HG03354 (cell line): ENCODE data around the gene KIF26B.

Experiments
- ATAC-seq: cut with Tn5 transposase; IDR thresholded peaks from one replicate; pipeline ENCODE4 v1.9.1; 2021; ENCODE audit warnings: mild to moderate bottlenecking; ENCODE audit not compliant: unreplicated experiment, poor library complexity, severe bottlenecking

Gene KIF26B

DNA sequence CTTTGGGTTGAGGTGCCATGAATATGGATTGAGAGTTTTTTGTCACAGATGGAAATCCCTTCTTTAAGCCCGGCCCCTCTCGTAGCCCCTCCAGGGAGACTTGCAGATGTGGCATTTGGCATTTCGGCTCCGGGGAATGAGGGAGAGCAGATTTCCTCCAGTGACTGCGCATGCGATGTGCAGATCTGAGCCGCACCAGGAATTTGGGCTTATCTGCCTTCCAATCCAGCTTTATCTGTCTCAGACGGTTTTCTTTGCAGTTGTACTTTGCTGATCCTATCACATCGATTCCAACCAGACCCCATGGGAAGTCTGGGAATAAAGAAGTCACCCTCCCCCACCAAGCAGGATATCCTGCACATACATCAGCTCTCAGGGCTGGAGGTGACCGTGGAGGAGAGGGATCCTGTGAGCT, 11.7 kb downstream of the KIF26B start:
- ATAC-seq = no peak

DNA sequence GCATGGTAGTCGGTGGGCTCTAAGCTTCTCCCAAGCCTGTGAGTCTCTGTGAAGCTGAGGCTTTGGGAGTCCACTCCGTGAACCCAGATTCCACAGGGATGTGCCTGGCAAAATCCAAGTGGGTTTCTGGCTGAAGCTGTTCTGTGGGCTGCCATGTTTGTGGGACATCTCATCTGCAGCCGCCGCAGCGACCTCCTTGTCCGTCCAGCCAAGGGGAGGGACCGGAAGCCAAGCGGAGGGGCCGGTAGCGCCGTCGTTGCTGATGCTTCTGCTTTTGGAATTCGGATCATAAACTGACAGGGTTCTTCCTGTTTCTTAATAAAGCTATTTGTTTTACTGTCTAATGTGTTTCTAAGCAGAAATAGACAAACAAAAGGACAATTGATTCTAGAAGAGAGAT, 13.3 kb downstream of the KIF26B start:
- ATAC-seq = no peak

DNA sequence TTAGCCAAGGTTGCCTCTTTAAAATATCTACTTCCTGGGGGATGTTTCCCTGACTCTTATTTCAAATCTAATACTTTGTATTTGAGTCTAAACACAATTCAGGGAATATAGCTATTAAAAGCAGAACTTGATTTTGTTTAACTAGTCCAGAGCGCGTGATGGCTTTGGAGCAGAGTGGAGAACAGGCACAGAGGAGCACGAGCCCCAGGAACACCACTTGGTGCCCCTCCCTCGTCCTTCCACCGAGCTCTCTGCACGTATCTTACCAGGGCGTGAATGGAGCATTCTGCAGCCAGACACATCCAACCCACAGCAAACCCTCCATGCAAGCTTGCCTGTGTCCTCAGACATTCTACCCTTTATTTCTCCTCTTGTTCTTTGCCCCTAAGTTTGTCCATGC, 14.1 kb downstream of the KIF26B start:
- ATAC-seq = no peak

DNA sequence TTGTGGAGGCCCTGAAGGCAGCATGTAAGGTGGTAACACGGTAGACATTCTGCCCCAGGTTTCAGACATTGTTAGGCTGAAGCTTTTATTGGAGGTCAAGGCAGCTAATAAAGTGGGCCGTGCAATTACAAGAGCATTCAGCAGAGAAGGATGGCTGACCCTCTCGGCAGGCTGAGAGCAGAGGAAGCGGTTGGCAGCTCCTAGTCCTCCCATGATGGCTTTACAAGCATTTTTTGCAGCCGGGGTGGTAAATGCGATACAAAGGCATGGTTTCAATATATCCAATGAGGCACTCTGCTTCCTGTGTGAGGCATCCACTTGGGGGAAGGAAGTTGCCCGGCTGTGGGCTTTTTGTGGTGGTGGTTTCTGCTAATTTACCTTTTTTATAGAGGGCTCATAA, 14.6 kb downstream of the KIF26B start:
- ATAC-seq = no peak

DNA sequence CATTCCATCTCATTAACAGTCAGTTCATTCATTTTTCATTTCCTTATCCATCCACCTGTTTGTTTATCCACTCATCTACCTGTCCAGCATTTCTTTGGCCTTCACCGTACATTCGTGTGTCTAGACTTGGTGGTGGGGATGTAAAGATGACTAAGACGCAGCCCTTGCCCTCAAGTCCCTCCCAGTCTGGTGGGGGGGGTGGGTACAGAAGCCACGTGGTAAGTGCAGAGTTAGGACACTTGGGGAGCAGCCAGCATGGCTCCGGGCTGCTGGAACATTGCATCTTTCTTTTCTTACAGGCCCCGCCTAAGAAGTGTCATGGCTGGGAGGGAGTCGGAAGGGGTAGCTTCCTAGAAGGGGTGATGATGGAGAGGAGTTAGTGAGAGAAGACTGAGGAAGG, 17.2 kb downstream of the KIF26B start:
- ATAC-seq = no peak

DNA sequence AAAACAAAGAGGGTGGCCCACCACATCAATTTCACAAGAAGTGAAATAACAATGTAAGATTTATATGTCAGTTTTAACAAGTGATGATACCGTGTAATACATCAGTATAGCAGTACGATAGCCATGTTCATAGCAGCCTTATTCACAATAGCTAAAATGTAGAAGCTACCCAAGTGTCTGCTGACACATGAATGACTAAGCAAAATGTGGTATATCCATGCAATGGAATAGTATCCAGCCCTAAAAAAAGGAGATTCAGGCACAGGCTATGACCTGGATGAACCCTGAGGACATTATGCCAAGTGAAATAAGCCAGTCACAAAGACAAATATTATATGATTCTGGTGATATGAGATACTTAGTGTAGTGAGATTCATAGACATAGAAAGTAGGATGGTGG, 18.0 kb downstream of the KIF26B start:
- ATAC-seq = no peak

DNA sequence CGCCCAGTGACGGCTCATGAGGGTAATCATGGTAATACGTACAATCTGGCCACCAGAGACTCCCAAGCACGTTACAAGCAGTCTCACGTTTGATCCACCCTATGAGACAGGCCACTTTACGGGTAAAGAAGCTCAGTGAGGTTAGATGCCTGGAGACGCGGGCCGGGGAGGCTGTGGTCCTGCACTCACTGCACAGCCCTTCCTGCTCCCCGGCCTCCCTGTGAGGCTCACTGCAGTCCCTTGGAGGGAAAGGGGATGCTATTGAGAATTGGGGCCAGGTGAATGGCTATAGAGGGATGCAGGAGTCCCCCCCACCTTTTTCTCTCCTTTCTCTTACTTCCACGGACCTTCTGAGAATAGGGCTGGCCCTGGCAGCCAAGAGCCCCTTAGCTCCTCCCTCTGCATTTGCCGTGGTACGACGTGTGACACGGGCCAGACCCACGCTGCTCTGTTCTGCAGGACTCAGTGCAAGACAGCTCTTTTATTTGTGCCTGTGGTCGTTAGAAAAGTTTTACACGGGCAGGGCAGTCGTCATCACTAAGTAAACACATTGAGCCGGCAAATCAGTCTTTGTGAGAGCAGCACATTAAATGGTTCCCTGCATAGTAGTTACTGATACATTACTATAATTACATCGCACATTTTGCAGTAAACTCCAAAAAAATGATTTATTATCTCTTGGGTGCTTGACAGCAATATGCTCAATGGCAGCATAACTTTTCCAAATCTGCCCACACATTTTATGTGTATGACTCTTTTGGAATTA, 18.8 kb downstream of the KIF26B start:
- no peak for ATAC-seq

DNA sequence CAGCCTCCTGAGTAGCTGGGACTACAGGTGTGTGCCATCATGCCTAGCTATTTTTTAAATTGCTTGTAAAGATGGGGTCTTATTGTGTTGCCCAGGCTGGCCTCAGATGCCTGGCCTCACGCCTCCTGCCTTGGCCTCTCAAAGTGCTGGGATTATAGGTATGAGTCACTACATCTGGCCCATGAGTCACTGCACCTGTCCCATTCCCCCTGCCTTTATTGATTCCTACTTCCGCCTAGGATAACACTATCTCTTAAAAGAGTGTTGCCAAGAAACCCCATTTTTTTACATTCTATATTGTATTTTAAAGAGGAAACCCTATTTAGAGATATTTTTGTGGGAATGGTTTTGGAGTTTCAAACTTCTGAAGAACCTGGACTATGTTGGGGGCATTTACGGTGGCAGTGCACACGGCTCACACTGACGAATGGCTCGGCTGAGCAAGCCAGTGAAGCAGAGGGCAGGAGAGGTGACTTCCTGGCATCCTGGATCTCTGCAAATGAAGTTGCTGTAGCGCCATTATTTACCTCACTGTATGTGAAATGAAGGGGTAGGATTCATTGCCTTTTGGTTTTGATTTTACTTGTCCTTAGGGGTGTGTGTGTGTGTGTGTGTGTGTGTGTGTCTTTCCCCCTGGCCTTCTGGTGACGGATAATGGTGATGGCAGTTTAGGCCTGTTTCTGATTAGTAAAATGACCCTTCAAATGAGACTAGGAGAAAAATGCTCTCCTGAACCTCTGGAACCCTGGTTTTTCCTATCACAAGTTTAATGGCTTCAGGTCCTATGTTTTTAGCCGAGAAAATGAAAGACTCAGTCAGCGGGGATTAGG, 22.5 kb downstream of the KIF26B start:
- ATAC-seq = no peak

DNA sequence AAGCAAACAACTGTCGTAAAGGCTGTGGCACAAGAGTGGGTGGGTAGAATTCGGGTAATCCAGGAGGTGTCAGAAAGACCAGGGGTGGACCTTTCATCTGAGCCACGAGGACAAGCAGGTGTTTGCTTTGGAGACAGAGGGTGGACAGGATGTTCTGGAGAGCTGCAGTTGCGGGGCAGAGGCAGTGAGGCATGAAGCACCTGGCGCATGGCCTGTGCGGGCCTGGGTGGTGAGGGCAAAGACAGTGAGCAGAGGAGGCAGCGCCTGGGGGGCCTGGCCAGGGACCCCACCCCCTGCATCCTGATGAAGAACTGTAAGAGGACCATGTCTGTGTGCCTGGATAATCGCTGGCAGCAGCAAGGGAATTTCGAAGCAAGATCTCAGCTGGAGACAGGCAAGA, 24.9 kb downstream of the KIF26B start:
- no peak for ATAC-seq

DNA sequence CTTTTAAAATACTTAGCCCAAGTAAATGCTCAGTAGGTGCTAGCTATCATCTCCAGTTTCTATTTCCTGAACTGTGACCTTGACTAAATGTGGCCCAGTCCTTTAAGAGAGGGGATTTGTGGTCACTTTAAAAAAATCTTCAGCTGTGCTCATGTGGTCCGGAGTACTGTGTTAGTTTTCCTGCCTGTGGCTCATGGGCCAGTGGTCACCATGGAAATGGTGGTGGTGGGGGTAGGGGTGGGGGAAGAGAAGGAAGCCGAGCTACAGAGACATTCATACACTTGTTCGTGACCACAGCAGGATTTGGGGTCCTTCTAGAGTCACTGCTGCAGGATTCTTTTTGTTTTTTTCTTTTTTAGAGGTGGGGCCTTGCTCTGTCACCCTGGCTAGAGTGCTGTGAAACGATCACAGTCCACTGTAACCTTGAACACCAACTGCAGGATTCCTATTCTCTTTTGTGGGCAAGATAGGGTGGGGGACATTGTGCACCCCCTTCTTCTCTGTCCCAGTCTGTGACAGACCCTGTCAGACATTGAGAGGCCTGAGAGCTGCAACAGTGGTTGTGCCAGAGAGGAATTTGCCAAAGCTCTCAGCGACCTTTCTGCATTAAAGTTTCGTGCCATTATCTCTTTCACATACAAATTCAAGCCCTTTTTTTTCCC, 25.8 kb downstream of the KIF26B start:
- ATAC-seq = no peak

DNA sequence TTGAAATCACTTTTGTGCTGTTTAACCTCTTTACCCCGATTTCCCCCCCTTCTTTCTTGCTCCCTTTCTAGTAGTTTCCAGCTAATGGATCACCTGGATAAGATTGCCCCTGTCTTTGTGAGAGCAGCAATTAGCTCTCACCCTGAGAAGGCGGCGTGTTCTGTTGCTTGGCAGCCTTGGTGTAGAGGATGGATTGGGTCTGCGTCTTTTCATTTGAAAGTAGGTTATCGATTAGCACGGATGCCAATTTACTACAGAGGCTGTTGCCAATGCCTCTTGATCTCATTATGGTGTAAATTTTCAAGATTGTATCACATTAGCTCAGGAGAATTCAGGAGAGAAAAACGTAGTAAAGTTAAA, 26.4 kb downstream of the KIF26B start:
- no peak for ATAC-seq

DNA sequence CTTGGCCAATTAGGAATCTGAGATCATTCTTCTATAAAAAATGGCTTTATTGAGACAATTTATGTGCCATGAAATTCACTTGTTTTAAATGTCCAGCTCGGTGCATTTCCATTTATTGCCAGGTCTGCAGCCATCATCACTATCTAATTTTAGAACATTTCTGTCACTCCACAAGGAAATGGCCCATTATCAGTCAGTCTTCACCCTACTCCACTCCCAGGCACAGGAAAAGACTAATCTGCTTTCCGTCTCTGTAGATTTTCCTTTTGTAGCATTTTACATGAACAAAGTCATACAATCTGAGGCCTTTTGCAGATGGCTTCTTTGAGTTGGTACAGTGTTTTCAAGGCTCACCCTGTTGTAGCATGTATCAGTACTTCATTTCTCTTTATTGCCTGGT, 27.2 kb downstream of the KIF26B start:
- no peak for ATAC-seq

DNA sequence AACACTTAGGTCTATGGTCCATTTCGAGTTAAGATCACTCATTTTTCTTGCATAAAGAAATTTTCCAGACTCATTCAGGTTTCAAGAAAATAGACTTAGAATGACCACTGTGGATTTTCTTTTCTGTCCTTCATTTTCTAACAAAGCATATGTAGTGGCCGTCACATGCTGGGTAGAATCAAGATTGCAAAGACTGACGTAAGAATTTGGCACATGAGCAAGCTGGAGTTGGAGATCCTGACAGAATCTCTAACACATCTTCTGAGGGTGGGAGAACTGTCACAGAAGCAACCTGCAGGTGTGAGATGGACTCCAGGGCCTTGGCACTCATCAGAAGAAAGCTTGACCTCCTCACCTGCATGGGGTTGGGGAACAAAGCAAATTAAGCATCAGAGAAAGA, 28.6 kb downstream of the KIF26B start:
- no peak for ATAC-seq

DNA sequence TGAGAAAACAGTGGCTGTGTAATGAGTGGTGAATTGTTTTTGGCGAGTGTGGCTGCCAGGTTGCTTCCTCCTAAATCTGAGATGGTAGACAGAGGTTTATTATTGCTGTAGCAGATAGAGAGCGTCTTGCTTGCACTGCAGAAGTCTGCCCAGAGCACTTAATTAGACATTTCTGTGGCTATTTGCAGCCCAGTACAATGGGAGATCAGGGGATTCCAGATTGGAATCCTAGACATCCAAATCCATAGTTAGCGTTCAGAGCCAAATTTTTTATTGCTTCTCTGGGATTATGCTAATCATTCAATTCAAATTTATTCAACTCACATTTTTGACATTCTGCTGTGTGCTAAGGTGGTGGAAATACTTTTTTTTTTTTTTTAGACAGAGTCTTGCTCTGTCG, 30.0 kb downstream of the KIF26B start:
- ATAC-seq = no peak

DNA sequence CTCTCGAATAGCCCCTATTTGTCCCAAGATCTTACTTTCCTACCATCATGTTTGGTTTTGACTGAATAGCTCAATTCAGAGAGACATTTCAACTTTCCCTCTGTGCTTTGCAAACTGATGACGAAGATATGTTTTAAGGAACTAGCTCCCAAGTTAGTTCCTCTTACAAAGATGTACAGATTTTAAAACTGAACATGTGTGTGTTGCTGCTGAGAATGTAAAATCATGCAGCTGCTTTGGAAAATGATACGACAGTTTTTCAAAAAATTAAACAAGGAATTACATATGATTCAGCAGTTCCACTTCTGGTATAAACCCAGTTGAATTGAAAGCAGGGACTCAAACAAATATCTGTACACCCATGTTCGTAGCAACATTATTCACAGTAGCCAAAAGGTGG, 33.6 kb downstream of the KIF26B start:
- ATAC-seq = no peak

DNA sequence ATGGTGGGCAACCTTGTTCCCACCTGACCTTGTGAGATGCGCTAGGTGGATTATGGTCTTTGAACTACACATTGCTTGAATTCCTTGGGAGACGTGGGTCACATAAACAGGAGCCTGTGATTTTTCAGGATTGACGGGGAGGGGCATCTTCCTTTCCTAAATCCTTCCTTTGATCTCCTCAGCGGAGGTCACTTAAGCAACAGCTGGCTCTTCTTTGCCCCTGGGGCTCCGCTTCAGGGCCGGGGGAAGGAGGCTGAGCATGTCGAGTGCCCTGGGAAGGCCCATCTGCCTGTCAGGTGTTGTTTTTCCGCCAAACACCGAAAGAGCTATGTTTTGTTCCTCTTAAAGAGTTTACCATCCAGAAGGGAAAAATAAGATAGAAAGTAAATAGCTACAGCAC, 40.6 kb downstream of the KIF26B start:
- ATAC-seq = no peak

DNA sequence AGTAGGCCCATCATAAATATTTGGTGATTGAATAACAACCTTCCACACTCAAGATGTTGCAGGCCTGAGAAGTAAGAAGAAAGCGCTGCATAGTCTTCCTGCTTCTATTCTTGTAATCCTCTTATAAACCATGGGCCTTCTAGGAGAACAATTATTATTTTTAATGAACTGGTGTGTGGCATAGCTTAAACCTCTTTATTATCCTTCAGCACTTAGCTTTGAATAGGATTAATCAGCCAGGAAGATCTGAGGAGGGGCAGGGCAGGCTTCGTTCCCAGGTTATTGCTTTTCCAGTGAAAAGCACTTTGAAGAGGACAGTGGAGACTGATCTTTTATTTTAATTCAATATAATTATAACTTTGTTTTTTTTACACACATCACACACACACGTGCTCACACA, 42.3 kb downstream of the KIF26B start:
- no peak for ATAC-seq

DNA sequence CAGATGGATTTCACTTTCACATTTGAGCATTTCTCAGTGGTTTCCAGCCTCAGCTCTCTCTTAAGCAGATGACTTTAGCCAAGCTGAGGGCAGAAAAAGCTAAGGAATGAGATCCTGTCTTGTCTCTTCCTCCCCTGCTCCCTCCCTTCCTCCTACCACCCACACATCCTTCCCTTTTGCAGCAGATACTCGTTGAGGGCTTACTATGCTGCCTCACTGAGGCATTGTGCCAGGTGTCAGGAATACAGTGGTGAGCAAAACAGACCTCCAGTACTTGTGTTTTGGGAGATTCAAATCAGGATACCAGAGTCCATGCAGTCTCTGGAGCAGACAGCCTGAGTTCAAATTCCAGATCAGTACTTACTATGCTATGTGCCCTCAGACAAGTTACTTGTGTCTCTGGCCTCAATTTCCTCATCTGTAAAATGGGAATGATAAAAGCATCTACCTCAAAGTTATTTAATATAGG, 43.2 kb downstream of the KIF26B start:
- no peak for ATAC-seq

DNA sequence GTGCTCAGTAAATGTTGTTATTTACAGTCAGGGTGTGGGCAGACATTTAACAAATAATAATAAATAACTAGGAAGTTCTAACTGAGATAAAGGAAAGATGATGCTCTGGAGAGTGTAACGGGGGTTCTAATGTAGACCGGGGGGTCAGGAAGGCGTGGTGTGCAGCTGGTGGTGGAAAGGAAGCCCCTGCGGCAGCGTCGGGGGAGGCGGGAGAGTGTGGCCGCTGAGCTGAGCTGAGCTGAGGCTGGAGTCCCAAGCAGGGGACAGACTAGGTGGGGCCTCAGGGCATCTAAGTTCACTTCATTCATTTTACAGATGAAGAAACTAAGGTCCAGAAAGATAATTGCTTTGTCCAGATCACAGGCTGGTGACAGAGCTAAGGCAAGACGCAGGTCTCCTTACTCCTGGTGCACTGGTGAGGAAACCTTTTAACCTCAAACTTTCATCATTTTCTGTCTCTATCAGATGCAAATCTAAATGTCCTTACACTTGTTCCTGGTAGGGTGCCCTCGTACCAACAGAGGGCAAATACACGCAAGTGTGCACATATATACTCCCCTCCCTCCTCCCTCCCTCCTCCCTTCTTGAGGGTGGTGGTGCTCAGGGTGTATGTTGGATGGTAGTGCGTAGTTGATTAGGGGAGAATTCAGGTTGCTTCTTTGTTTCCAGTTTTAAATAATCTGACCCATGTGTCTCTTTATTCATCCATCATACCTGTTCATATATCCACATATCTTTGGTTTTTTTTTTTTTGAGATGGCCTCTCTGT, 44.1 kb downstream of the KIF26B start:
- no peak for ATAC-seq

DNA sequence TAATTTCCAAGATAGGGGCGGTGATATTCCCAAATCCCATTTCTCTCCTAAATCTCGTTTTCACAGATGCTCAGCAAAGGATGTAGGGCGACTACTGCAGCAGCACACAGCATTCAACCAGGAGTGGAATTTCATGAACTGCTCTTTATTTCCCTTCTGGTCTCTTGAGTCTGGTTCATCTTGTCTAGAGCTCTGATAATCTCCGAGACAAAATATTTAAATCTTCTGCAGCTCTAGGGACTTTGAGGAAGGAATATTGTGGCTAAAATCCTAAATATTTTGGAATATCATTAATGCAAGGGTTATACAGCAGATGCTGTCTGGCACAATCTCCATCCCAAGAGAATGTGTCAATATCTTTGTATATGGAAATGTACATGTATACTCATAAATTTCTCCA, 45.4 kb downstream of the KIF26B start:
- ATAC-seq = no peak
